HG03575 (cell line): ENCODE measurements around the gene FZD2.

Experiments
- ATAC-seq: cut with Tn5 transposase; IDR thresholded peaks from one replicate; pipeline ENCODE4 v1.9.1; 2021; ENCODE audit not compliant: unreplicated experiment, insufficient number of reproducible peaks, low FRiP score; ENCODE audit errors: extremely low read depth

Gene FZD2

DNA sequence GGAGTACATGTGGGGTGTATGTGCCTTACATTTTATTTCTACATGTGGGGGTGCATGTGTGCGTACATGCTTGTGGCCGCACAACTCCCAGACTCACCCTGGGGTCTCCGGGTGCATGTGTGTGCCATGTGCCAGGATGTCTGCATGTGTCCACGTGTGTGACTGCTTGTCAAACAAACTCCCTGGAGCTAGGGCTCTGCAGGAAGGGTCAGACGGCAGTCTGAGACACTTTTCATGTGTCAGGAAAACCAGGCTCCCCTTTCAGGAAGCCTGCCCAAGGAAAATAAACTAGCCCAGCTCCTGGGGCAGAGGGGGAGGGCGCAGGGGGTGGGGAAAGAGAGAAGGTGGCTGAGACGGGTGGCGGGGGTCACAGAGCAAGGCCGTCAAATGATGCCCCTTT, 44.7 kb downstream of the FZD2 start:
- no peak for ATAC-seq

DNA sequence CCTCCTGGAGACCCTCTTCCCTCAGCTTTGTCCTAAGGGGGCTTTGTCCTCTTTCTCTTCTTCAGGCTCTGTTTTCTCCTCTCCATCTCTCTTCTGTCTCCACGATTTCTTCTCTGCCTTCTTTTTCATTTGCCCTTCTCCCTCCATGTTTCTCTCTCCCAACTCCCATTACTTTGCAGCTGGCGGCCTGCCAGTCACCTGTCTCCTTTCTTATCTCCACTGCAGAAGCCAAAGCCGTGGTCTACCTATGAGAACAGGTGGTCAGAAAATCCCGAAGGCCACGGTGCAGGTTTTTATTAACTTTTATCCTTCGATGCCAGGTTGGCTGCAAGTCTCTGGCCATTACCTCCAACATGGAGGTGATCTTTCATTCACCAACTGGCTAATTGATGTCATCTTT, 45.1 kb downstream of the FZD2 start:
- no peak for ATAC-seq

DNA sequence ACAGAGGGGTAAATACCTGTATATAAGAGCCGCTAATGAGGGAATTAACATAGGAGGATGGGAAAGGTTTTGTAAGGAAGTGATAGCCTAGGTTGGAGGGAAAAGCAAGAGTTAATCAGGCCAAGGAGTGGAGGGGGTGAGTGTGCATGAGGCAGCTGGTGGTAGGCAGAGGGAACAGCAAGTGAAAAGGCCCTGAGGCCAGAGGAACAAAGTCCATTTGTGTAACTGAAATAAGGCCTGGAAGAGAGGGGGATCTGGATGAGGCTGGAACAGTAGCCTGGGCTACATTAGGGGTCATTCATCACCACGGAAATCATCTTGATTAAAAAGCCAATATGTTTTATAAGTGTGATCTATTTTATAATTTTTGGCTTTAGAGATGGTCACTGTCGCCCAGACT, 45.7 kb downstream of the FZD2 start:
- no peak for ATAC-seq

DNA sequence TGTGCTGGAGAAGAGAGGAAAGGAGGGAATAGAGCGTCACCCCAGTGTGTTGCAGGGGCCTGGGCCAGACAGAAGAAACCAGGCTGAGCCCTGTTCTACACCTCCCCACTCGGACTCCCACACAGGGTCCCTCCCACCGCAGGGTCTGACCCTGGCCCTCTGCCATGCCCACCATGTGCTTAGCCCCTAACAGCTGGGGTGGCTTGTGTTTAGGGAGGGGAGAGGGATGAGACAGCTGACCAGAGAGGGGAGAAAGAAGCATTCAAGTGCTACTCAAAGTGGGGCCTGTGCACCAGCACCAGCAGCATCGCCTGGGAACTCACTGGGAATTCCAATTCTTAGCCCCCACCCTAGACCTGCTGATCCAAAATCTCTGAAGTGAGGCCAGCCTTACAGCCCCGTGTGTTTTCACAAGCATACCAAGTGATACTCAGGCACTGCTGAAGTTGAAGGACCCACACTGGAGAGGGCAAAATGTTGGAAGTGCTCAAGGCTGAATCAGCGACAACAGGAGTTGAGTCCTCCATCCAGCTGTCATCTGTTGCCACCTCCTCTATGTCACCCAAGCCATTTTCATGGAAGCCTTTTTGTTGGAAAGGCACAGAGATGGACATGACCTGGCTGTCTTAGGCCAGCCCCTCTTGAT, 47.0 kb downstream of the FZD2 start:
- no peak for ATAC-seq

DNA sequence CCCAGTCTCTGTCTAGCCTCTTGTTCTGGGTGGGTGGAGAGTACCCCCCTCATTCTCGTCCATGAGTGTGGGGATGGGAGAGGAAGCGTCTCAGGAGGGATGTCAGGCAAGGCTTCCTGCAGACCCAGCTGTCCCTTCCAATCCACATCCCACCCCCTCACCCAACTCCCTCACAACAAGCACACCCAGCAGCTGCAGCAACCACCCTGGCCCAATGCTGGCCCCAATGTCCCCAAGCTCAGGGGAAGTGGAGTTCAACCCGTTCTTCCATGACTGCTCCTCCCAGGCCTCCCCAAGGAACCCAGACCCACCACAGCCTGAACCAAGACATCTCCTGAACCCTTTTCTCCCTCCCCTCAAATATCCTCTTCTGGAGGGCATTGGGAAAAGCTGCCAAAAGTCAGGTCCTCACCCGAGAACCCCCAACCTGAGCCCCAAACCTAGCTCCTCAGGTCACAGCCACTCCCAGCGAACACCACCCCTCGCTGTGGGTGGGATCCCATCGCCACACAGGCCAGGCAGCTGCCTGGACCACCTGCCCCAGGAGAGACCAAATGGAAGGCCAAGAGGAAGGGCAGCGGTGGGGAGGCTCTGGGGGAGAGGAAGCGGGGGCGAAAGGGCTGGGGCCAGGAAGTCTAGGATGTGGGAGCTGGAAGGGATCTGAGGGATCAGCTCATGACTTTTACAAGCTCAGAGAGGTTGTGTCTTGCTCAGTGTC, 47.6 kb downstream of the FZD2 start:
- no peak for ATAC-seq

DNA sequence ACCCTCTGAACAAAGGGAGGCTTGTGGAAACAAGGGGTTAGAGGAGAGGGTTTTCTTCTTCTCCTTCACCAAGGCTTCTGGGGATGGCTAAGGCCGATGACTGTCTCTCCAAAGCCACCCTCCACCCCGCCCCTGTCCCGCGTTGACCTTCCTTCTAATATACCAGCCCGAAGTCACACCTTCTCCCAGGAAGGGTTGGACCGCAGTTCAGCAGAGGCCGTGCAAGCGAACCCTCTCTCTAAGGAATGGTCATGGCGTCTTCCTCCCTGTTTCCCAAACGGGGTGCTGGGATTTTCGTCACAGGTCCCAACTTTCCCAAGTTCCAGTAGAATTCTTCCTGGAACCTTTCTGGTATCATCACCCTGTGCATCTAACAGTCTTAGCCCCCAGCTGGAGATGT, 49.4 kb downstream of the FZD2 start:
- ATAC-seq = no peak

DNA sequence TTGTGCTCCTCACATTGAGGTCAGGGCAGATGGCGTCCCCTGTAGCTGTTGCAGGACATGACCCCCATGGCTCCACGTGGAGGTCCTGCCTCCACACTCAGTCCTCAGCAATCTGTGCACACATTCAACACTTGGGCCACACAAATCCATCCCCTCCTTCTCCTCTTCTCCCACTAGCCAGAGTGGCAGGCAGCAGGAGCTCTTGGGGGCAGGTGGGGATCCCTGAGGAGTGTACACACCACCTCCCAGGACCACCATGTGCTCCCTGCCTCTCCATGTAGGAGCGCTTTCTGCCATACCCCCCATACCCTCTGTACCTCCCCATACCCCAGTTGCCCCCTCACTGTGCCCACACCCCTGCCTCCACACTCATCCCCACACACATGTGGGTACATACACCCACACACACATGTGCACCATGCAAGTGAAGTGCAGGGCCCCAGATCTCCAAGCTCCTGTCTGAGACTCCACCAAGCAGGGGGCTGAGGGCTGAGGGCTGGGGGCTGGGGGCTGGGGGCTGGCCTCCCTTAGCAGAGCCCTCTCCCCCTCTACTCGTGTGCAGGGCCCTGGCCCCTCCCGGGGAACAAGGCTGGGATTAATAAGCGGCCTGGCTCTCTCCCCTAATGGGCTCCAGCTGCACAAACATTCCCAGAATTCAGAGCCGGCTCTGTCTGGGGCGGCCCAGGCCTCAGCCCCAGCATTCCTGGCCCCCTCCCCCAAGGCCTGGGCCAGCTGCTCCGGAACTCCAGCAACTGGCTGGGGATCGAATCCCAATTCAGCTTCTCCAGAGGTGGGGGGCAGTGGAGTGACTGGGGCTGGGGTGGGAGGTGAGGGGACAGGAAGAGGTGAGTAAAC, 50.8 kb downstream of the FZD2 start:
- no peak for ATAC-seq

DNA sequence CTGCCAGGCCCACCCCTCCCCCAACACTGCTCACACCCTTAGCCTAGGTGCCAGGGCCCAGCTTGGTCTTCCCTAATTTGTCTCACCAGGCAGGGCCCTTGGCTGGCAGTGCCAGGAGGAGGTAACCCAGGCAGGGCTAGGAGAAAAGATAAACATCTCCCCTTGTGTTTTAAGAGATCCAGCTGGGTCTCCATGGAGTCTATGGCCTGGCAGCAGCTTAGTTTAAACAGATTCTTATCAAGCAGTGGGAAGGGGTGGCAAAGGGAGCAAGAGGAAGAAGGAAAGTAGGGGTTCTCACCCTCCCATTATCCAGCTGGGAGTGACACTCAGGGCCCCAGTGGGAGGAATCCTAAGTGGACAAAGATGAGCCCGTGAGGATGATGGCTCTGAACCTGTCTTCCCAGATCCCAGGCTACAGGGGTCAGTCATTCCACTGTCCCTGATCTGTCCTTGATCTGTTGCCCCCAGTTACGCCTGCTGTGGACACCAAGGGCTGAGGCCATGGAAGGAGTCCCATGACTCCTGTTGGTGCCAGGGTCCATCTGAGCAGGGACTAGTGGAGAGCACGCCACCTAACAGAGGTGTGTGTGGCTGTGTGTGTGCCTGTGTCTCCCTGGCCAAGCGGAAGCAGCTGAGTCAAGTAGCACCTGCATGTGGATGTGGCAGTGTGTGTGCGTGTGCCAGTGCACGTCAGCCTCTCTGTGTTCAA, 51.6 kb downstream of the FZD2 start:
- no peak for ATAC-seq

DNA sequence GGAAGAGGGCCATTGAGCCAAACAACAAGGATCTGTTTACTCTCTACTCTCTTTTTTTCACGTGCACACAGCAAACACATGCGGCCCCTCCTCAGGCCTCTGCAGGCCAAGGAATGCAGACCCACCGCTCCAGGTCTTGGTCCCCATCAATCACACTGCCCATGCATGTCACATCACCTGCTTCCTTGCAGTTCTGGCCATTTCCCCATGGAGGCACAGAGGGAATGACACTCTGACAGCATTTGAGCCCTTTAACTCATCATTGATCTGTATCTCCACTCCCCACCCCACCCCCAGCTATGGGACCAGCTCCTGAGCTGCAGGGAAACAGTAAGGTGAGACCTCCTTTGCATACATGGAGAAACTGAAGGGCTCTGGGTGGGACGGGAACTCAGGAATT, 53.0 kb downstream of the FZD2 start:
- no peak for ATAC-seq
